Heart right ventricle (tissue), 16 donors: Measurements from ENCODE around the gene LHFPL4. TPM values are rescaled to one million over a fixed set of nuclear protein-coding genes. Genes with fewer than 3 reads are reported as not detected.

Source experiments
- ATAC-seq, 8 donors: fragments of 200-7000 bp; cut with Tn5 transposase; one replicate each; pipeline ENCODE4 v1.9.1; 2020; ENCODE audit warnings: mild to moderate bottlenecking in 8 of 8, moderate library complexity in 8 of 8, moderate number of reproducible peaks in 1 of 8
- DNase-seq, 2 donors: peaks; one replicate each; pipeline ENCODE4 v3.0.0-alpha.2; 2020
- H3K27ac ChIP-seq, 10 donors: fragments of 200-600 bp; sonication (generic) in 2 of 10; one replicate each; pipeline versions ENCODE4 v1.5.0 to v1.8.0; 2020 to 2022; ENCODE audit warnings: mild to moderate bottlenecking in 3 of 10
- H3K27me3 ChIP-seq, 7 donors: fragments of 200-600 bp; one replicate each; pipeline ENCODE4 v1.8.0; 2021 to 2022; ENCODE audit warnings: mild to moderate bottlenecking in 2 of 7
- H3K36me3 ChIP-seq, 9 donors: fragments of 200-600 bp; sonication (generic) in 1 of 9; one replicate each; pipeline versions ENCODE4 v1.5.0 to v1.8.0; 2020 to 2022; ENCODE audit warnings: mild to moderate bottlenecking in 2 of 9
- H3K4me1 ChIP-seq, 9 donors: fragments of 200-600 bp; sonication (generic) in 1 of 9; one replicate each; pipeline versions ENCODE4 v1.5.0 to v1.8.0; 2020 to 2022; ENCODE audit warnings: mild to moderate bottlenecking in 4 of 9
- H3K4me3 ChIP-seq, 10 donors: fragments of 200-600 bp; sonication (generic) in 2 of 10; one replicate each; pipeline versions ENCODE4 v1.5.0 to v1.8.0; 2020 to 2022; ENCODE audit warnings: mild to moderate bottlenecking in 7 of 10, moderate library complexity in 2 of 10
- H3K9me3 ChIP-seq, 11 donors: fragments of 200-600 bp in 10 of 11; sonication (generic) in 2 of 11; one replicate each; pipeline versions ENCODE4 v1.5.0 to v1.8.0; 2013 to 2022; ENCODE audit warnings: mild to moderate bottlenecking in 2 of 11, control low read depth in 1 of 11, moderate library complexity in 1 of 11
- WGBS, 2 donors: extraction: QIAGEN DNeasy Blood & Tissue Kit; methylation state at CpG; one replicate each; pipeline ENCODE4 v1.1.7; 2013; ENCODE audit warnings: inconsistent platforms in 1 of 2; 5-methylcytosine and 5-hydroxymethylcytosine counted together
- intact Hi-C, 10 donors: fragments of 100-400 bp; cut with DNase I; formaldehyde crosslinking; loops; one replicate each; pipeline versions ENCODE4 v1.11.1 to v1.14.2; 2022
- polyA plus RNA-seq, 2 donors: library from polyadenylated mRNA; stranded (reverse); fragments of 200-250 nt; gene quantifications; one replicate each; pipeline ENCODE4 v1.2.3, GENCODE V29; 2013
- total RNA-seq, 10 donors: library from RNA; stranded (reverse); fragmentation: NEBNext Ultra II Directional in 3 of 10; extraction: Animal tissue kit (Norgen Biotek cat#: 25700) in 3 of 10; gene quantifications; one replicate each; pipeline versions ENCODE4 v1.2.1 to v1.2.4, GENCODE V29; 2021 to 2023
- TF ChIP-seq, protein P1 (sequence below), 9 donors: fragments of 200-600 bp; sonication (generic) in 2 of 9; IDR thresholded peaks; one replicate each; pipeline versions ENCODE4 v1.5.0 to v1.8.0; 2021 to 2022; ENCODE audit warnings: antibody characterized with exemption in 9 of 9, mild to moderate bottlenecking in 5 of 9, moderate library complexity in 1 of 9
- donor health status: Arrhythmogenic right ventricular cardiomyopathy.
- donor health status: ischemic (EF 13 %, LVEDD 7.1; RV severe dilation, severe dysfunction).
- donor health status: healthy with polysubstance abuse.
- donor health status: DM: no; HTN: yes; CAD: no.
- donor health status: DM: no; HTN: no; CAD: no.
- donor health status: ischemic (EF 25% LVEDD 6.9; RV normal size, moderate dysfunction).
- donor health status: ischemic (EF 25% LVEDD 5.7; RV mildly dilated, moderate dysfunction).
- donor health status: healthy.
- donor health status: DM: yes; HTN: yes; CAD: no.
- donor health status: Ischemic cardiomyopathy.
- donor health status: ischemic (EF 35%, LVEDD 5.7; RV mildly dilated, moderate dysfunction).
- donor health status: nonischemic (EF 11% LVEDD 7.7; RV severe dilation, severe dysfunction).
- donor health status: DM: yes; HTN: yes; CAD: no.
- donor health status: PGD.
- donor health status: ischemic (EF 29% LVEDD 5.4; RV normal size, mild dysfunction).
- donor health status: nonischemic (EF 23%, LVEDD 6.1; RV moderate dilation, normal function).

Gene LHFPL4
- total and polyA plus RNA-seq, 12 donors = not detected

DNA sequence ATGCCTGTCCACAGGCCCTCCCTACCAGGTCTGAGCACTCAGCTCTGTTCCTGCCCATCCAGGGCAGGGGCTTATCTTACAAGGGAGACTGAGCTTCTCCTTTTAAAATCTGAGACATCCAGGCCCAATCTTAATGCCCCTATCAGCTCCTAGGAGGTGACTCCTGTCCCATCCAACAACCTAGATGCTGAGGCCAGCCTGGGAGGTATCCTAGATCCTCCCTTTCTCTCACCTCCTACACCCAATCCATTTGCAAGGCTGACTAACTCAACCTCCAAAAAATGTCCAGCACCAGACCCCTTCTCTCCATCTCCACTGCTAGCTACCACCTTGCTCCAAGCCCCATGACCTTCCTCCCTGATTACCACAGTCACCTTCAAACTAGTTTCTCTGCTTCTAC lies 17.4 kb downstream of the LHFPL4 start:
- intact Hi-C loops = no loop called here
- DNase-seq = no peak
- no peaks in the 10 kb centered on the region for H3K9me3 ChIP-seq
- H3K4me1 ChIP-seq = no peaks in the 10 kb centered on the region
- no peaks in the 10 kb centered on the region for H3K36me3 ChIP-seq
- H3K27ac ChIP-seq = no peak overlapping the region
- no peak overlapping the region for H3K4me3 ChIP-seq
- peaks cover 0 to 13% (median 0%) of the 10 kb centered on the region in 7 donors for H3K27me3 ChIP-seq
- ATAC-seq = no peak
- TF ChIP-seq, protein P1, sequence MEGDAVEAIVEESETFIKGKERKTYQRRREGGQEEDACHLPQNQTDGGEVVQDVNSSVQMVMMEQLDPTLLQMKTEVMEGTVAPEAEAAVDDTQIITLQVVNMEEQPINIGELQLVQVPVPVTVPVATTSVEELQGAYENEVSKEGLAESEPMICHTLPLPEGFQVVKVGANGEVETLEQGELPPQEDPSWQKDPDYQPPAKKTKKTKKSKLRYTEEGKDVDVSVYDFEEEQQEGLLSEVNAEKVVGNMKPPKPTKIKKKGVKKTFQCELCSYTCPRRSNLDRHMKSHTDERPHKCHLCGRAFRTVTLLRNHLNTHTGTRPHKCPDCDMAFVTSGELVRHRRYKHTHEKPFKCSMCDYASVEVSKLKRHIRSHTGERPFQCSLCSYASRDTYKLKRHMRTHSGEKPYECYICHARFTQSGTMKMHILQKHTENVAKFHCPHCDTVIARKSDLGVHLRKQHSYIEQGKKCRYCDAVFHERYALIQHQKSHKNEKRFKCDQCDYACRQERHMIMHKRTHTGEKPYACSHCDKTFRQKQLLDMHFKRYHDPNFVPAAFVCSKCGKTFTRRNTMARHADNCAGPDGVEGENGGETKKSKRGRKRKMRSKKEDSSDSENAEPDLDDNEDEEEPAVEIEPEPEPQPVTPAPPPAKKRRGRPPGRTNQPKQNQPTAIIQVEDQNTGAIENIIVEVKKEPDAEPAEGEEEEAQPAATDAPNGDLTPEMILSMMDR (IDR thresholded peaks at IDR 0.05) = no peak

- Histone ChIP-seq H3K4me1 (no peaks in the 10 kb centered on the region), H3K27ac (no peak overlapping the region), H3K36me3 (no peaks in the 10 kb centered on the region), H3K4me3 (no peak overlapping the region), H3K9me3 (no peaks in the 10 kb centered on the region), H3K27me3 (peaks cover 0 to 17% (median 0%) of the 10 kb centered on the region in 7 donors)
- intact Hi-C loops = no loop called here
- WGBS, 2 donors = 72% methylated on average over 3 of the region's 3 CpGs
- ATAC-seq = no peak
- TF ChIP-seq, protein P1 (IDR thresholded peaks at IDR 0.05) = no peak
- no peak for DNase-seq
Observed at GRCh38 chr3:9534429-9534828, 19.2 kb downstream of the LHFPL4 start.

DNA sequence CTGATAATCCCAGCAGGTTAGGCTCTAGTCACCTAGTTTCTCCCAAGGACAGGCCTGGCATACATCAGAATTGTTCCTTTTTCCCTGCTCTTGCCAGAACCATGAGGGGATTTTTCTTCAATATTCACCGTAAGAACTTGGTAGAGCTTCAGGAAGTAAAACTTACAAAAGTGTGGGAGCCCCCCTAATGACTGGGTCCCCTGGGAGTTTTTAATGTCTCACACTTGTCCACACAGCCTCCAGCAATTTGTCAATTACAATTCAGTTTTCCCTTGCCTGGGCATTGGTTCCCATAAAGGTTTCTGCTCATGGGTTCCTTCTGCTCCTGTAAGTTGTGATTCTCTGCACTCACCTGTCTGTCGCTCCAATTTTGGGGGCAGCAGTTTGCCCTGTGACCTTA lies 28.5 kb downstream of the LHFPL4 start:
- intact Hi-C loops = no loop called here
- no peaks in the 10 kb centered on the region for H3K4me1 ChIP-seq
- 74 to 81% methylated on average over 2 of the region's 2 CpGs for WGBS, 2 donors

DNA sequence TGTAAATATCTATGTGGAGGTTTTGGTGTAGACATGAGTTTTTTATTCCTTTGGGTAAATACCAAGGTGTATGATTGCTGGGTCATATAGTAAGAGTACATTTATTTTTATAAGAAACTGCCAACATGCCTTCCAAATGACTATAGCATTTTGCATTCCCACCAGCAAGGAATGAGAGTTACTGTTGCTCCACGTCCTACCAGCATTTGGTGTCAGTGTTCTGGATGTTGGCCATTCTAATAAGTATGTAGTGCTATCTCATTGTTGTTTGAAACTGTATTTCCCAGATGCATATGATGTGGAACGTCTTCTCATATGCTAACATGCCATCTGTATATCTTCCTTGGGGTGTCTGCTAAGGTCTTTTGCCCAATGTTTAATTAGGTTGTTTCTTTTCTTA lies 38.7 kb downstream of the LHFPL4 start:
- TF ChIP-seq, protein P1 (IDR thresholded peaks at IDR 0.05) = no peak
- intact Hi-C loops = no loop called here
- peaks cover 0 to 12% (median 0%) of the 10 kb centered on the region in 11 donors for H3K9me3 ChIP-seq

More for the DNA sequence above, 28.5 kb downstream of the LHFPL4 start:
- ATAC-seq (no peak), DNase-seq (no peak)
- Histone ChIP-seq H3K4me3 (no peak overlapping the region), H3K27me3 (peaks cover 0 to 14% (median 0%) of the 10 kb centered on the region in 7 donors), H3K9me3 (peaks cover 0 to 10% (median 0%) of the 10 kb centered on the region in 11 donors), H3K36me3 (no peaks in the 10 kb centered on the region), H3K27ac (no peak overlapping the region)
- TF ChIP-seq, protein P1 (IDR thresholded peaks at IDR 0.05) = no peak

More for the DNA sequence above, 38.7 kb downstream of the LHFPL4 start:
- Histone ChIP-seq H3K4me3 (no peak overlapping the region), H3K27me3 (peaks cover under 1 to 13% (median 1%) of the 10 kb centered on the region in 7 donors), H3K27ac (no peak overlapping the region), H3K36me3 (no peaks in the 10 kb centered on the region), H3K4me1 (no peaks in the 10 kb centered on the region)
- 45 to 50% methylated on average over 2 of the region's 2 CpGs for WGBS, 2 donors
- no peak for DNase-seq
- no peak for ATAC-seq
